ENCODE results near the gene ARHGAP44. TPM values are rescaled to one million over a fixed set of nuclear protein-coding genes. Genes with fewer than 3 reads are reported as not detected.

The ARHGAP44 gene
- total RNA-seq, 1 donor from 2014 or later, result 5.8 TPM

- TF ChIP-seq, protein P1, sequence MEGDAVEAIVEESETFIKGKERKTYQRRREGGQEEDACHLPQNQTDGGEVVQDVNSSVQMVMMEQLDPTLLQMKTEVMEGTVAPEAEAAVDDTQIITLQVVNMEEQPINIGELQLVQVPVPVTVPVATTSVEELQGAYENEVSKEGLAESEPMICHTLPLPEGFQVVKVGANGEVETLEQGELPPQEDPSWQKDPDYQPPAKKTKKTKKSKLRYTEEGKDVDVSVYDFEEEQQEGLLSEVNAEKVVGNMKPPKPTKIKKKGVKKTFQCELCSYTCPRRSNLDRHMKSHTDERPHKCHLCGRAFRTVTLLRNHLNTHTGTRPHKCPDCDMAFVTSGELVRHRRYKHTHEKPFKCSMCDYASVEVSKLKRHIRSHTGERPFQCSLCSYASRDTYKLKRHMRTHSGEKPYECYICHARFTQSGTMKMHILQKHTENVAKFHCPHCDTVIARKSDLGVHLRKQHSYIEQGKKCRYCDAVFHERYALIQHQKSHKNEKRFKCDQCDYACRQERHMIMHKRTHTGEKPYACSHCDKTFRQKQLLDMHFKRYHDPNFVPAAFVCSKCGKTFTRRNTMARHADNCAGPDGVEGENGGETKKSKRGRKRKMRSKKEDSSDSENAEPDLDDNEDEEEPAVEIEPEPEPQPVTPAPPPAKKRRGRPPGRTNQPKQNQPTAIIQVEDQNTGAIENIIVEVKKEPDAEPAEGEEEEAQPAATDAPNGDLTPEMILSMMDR (conservative IDR thresholded peaks at IDR 0.05; ENCODE audit: low read depth, low read length), result no peak
- no peak for DNase-seq (ENCODE audit: low read depth)
- H3K4me3 ChIP-seq (ENCODE audit: low read depth, low read length), result no peak overlapping the region
Observed at GRCh38 chr17:12813664-12814063, 24.4 kb downstream of the ARHGAP44 start.

GRCh38 chr17:12814718-12815117 is 25.4 kb downstream of the ARHGAP44 start:
- DNase-seq (ENCODE audit: low read depth), result no peak
- H3K4me3 ChIP-seq (ENCODE audit: low read depth, low read length), result no peak overlapping the region
- TF ChIP-seq, protein P1 (conservative IDR thresholded peaks at IDR 0.05; ENCODE audit: low read depth, low read length), result no peak

DNA sequence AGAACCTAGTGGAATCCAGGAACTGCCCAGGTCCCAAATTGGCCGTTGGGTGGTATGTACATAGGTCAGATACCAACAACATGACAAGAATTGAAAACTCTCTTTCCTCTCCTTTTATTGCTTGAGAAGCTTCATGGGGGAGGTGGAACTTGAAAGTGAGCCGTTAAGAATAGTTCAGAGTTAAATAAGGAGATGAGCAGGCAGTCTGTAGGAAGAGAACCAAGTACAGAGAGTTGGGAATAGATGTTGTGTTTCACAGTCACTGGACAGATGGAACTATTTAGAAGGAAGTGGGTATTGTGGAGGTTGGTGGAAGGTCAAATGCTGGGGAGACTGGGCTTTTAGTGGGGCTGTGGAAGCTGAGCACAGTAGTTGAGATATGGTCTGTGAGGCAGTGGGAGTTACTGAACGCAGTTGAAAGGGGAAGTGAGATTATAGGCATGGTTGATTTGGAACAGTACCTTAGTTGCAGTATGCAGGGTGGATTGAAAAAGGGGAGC is 26.4 kb downstream of the ARHGAP44 start:
- DNase-seq (ENCODE audit: low read depth), result no peak
- TF ChIP-seq, protein P1 (conservative IDR thresholded peaks at IDR 0.05; ENCODE audit: low read depth, low read length), result no peak

GRCh38 chr17:12821376-12821940 is 32.2 kb downstream of the ARHGAP44 start:
- H3K4me3 ChIP-seq (ENCODE audit: low read depth, low read length), result no peak overlapping the region
- DNase-seq (ENCODE audit: low read depth), result no peak
- TF ChIP-seq, protein P1 (conservative IDR thresholded peaks at IDR 0.05; ENCODE audit: low read depth, low read length), result no peak

More for the DNA sequence above, 26.4 kb downstream of the ARHGAP44 start:
- no peak overlapping the region for H3K4me3 ChIP-seq (ENCODE audit: low read depth, low read length)

DNA sequence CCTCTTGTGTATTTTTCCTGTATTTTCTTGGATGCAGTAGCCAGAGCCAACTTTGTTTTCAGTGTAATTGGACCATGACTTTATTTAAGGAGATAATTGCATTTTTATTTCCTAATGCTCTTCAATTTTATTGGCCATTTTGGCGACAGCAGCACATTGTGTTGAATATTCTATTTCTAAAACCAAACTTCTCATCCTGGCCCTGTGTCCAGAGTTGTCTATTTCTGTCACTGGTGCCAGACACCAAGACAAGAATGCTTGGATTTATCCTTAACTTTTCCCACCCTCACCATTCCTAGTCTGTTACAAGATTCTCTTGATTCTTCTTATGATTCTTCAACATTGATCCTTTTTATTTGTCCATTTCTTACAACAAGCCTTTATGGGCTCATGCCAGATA is 37.1 kb downstream of the ARHGAP44 start:
- H3K4me3 ChIP-seq (ENCODE audit: low read depth, low read length), result no peak overlapping the region
- TF ChIP-seq, protein P1 (conservative IDR thresholded peaks at IDR 0.05; ENCODE audit: low read depth, low read length), result no peak
- no peak for DNase-seq (ENCODE audit: low read depth)

- H3K4me3 ChIP-seq (ENCODE audit: low read depth, low read length), result no peak overlapping the region
- DNase-seq (ENCODE audit: low read depth), result no peak
- TF ChIP-seq, protein P1 (conservative IDR thresholded peaks at IDR 0.05; ENCODE audit: low read depth, low read length), result no peak
Observed at GRCh38 chr17:12830777-12831247, 41.5 kb downstream of the ARHGAP44 start.

- H3K4me3 ChIP-seq (ENCODE audit: low read depth, low read length), result no peak overlapping the region
- TF ChIP-seq, protein P1 (conservative IDR thresholded peaks at IDR 0.05; ENCODE audit: low read depth, low read length), result no peak
- no peak for DNase-seq (ENCODE audit: low read depth)
Observed at GRCh38 chr17:12831839-12832238, 42.5 kb downstream of the ARHGAP44 start.

All from epithelial cell of proximal tubule (primary cell).